ENCODE data around the gene EDNRB.

GRCh38 chr13:77915686-77916085 is 2.9 kb downstream of the EDNRB start:
- TF ChIP-seq YY1 (IDR thresholded peaks at IDR 0.05; ENCODE audit: insufficient read depth, insufficient read length) (no peak), ZNF274 (IDR thresholded peaks at IDR 0.05; ENCODE audit: low read depth, low read length) (no peak), SUZ12 (IDR thresholded peaks at IDR 0.05; ENCODE audit: extremely low read depth, insufficient read depth, insufficient read length) (no peak)

Data from NT2/D1 (cell line).